K562 (cell line): ENCODE measurements around the gene RHOF. TPM values are rescaled to one million over a fixed set of nuclear protein-coding genes. Genes with fewer than 3 reads are reported as not detected.

Experiments used
- BCL6 ChIP-seq: fragments of 250-450 bp; sonication (Bioruptor Pico); IDR thresholded peaks from 2 replicates; pipeline ENCODE4 v1.4.0; 2020
- BRF1 ChIP-seq: IDR thresholded peaks from 3 replicates; pipeline ENCODE4 v1.6.1; 2011; ENCODE audit warnings: borderline replicate concordance, mild to moderate bottlenecking; ENCODE audit not compliant: insufficient read length; ENCODE audit errors: extremely low read depth
- CBX2 ChIP-seq: fragments of 200-600 bp; sonication (generic); IDR thresholded peaks from one replicate; pipeline ENCODE4 v1.6.1; 2012; ENCODE audit warnings: mild to moderate bottlenecking, low read length, inconsistent platforms; ENCODE audit not compliant: insufficient read depth, poor library complexity, severe bottlenecking
- CBX5 ChIP-seq: IDR thresholded peaks from 2 replicates; pipeline ENCODE4 v1.6.1; 2014; ENCODE audit warnings: low read depth, borderline replicate concordance
- CCNT2 ChIP-seq: IDR thresholded peaks from 2 replicates; pipeline ENCODE4 v1.6.1; 2011; ENCODE audit warnings: borderline replicate concordance, low read depth, mild to moderate bottlenecking, moderate library complexity, mixed read lengths, low read length; ENCODE audit not compliant: insufficient read length; ENCODE audit errors: extremely low read depth
- CREBBP ChIP-seq: IDR thresholded peaks from one replicate; pipeline ENCODE4 v1.6.1; 2012; ENCODE audit warnings: low read depth, mild to moderate bottlenecking, control low read depth, inconsistent platforms, low read length
- ILF3 ChIP-seq: fragments of 450-650 bp; IDR thresholded peaks from 2 replicates; pipeline ENCODE4 v1.6.1; 2018; ENCODE audit warnings: antibody characterized with exemption, mild to moderate bottlenecking, moderate library complexity, borderline replicate concordance
- MAFF ChIP-seq: IDR thresholded peaks from 2 replicates; pipeline ENCODE4 v1.6.1; 2012; ENCODE audit warnings: low read length, improper control_type of control experiment
- NFXL1 ChIP-seq: fragments of 450-650 bp; formaldehyde crosslinking; IDR thresholded peaks from 2 replicates; pipeline ENCODE4 v1.4.0; 2021; ENCODE audit warnings: mild to moderate bottlenecking
- RBM14 ChIP-seq: fragments of 200-400 bp; formaldehyde crosslinking; IDR thresholded peaks from 2 replicates; pipeline ENCODE4 v1.6.1; 2018; ENCODE audit warnings: low read depth, mild to moderate bottlenecking, low read length, moderate library complexity, borderline replicate concordance; ENCODE audit not compliant: insufficient read depth
- RFX1 ChIP-seq: fragments of 450-650 bp; IDR thresholded peaks from 2 replicates; pipeline ENCODE4 v1.6.1; 2016; ENCODE audit warnings: mild to moderate bottlenecking, moderate library complexity
- RFX5 ChIP-seq: IDR thresholded peaks from 2 replicates; pipeline ENCODE4 v1.6.1; 2011; ENCODE audit warnings: low read depth, mild to moderate bottlenecking, improper control_type of control experiment, low read length
- SRSF9 ChIP-seq: fragments of 200-400 bp; formaldehyde crosslinking; IDR thresholded peaks from 2 replicates; pipeline ENCODE4 v1.6.1; 2017; ENCODE audit warnings: low read depth, low read length, borderline replicate concordance
- ZC3H8 ChIP-seq: fragments of 450-650 bp; IDR thresholded peaks from 2 replicates; pipeline ENCODE4 v1.6.1; 2017
- ZEB2 ChIP-seq: fragments of 450-650 bp; IDR thresholded peaks from 2 replicates; pipeline ENCODE4 v1.6.1; 2016
- ZNF239 ChIP-seq: fragments of 250-450 bp; sonication (Bioruptor Pico); IDR thresholded peaks from 2 replicates; pipeline ENCODE4 v1.4.0; 2020; ENCODE audit warnings: mild to moderate bottlenecking
- ZNF445 ChIP-seq: fragments of 250-450 bp; sonication (Bioruptor Pico); IDR thresholded peaks from 2 replicates; pipeline ENCODE4 v1.4.0; 2020; ENCODE audit warnings: low read depth, mild to moderate bottlenecking, moderate library complexity
- polyA plus RNA-seq, 8 experiments: library from polyadenylated mRNA; depleted of rRNA in 4 of 8; stranded (reverse) in 5 of 8; unstranded in 3 of 8; fragments of >200 nt; fragmentation: Nextera tagmentation in 2 of 8; fragmentation: Illumina TruSeq in 1 of 8; extraction: Ambion mirVana in 2 of 8; extraction: Trizol in 1 of 8; gene quantifications; 2 replicates each; pipeline versions ENCODE4 v1.2.1 to v1.2.3, GENCODE V29; 2011 to 2014; ENCODE audit warnings: inconsistent platforms in 1 of 8, missing spikeins in 1 of 8
- total RNA-seq, 7 experiments: library from RNA; depleted of rRNA in 6 of 7; stranded (reverse); fragments of >200 nt in 6 of 7; fragmentation: Illumina TruSeq in 2 of 7; extraction: Trizol in 2 of 7; gene quantifications; 2 replicates each; pipeline versions ENCODE4 v1.2.1 to v1.2.3, GENCODE V29; 2011 to 2021; ENCODE audit warnings: low replicate concordance in 1 of 7
- TF ChIP-seq, protein P1 (sequence below): sonication (generic); formaldehyde crosslinking; IDR thresholded peaks from 2 replicates; pipeline ENCODE4 v1.8.0; 2023; ENCODE audit warnings: mild to moderate bottlenecking, missing genetic modification reagents
- TF ChIP-seq, protein P2 (sequence below): sonication (generic); IDR thresholded peaks from 2 replicates; pipeline ENCODE4 v1.6.1; 2016
- TF ChIP-seq, protein P3 (sequence below): sonication (generic); formaldehyde crosslinking; IDR thresholded peaks from 2 replicates; pipeline ENCODE4 v1.8.1; 2023; ENCODE audit warnings: mild to moderate bottlenecking, missing genetic modification reagents
- TF ChIP-seq, protein P4 (sequence below): fragments of 450-650 bp; conservative IDR thresholded peaks from 2 replicates; pipeline ENCODE4 v1.6.1; 2016; ENCODE audit warnings: missing genetic modification characterization, low read depth, mild to moderate bottlenecking, missing compliant biosample characterization, moderate library complexity

The RHOF gene
- total and polyA plus RNA-seq, 9 of the 15 experiments (the other 6 are each of a cell fraction or from before 2014, with no cell fraction given): 0.13 to 10.1 (median 4.0) TPM

DNA sequence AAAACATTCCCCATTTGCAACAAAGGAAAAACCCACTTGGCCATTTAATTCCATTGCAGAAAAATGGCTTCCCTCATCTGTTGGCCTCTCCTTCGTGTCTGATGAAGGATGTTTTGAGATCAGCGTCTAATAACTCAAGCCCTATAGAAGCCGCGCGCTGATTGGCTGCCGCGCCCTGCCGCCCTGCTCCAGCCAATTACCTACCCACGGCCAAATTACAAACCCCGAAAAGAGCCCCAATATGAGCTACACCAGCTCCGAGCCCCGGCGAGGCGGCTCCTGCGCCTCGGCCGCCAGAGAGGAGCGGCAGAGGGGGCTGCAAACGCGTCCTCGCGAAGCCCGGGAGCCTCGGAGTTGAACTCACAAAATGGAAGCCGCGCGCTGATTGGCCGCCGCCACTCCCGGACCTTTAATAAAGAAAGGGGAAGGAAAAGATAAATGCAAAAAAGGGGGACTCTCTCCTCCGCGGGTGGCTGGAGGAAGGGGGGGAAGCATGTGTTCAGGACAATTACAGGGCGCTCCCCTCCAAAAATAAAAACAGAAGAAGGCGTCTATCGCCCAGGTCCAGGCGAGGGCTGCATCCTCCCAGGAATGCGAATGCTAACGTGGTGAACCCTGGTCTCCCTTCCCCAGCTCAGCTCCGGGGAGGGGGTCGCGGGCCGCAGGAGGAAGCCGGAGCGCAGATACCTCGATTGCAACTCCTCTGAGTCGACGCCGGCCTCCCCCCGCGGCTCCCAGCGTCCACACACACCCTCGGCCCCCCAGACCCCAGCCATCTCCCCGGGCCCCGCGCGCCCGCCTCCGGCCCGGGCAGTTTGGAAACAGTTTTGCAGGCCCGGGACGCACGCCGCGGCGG, 9.6 kb upstream of the RHOF start (continued):
- TF ChIP-seq ZC3H8: no peak
- no peak for TF ChIP-seq NFXL1 (CRISPR knock-in tag)
- no peak for TF ChIP-seq ZNF445 (CRISPR knock-in tag)
- no peak for TF ChIP-seq BRF1
- TF ChIP-seq, protein P1, sequence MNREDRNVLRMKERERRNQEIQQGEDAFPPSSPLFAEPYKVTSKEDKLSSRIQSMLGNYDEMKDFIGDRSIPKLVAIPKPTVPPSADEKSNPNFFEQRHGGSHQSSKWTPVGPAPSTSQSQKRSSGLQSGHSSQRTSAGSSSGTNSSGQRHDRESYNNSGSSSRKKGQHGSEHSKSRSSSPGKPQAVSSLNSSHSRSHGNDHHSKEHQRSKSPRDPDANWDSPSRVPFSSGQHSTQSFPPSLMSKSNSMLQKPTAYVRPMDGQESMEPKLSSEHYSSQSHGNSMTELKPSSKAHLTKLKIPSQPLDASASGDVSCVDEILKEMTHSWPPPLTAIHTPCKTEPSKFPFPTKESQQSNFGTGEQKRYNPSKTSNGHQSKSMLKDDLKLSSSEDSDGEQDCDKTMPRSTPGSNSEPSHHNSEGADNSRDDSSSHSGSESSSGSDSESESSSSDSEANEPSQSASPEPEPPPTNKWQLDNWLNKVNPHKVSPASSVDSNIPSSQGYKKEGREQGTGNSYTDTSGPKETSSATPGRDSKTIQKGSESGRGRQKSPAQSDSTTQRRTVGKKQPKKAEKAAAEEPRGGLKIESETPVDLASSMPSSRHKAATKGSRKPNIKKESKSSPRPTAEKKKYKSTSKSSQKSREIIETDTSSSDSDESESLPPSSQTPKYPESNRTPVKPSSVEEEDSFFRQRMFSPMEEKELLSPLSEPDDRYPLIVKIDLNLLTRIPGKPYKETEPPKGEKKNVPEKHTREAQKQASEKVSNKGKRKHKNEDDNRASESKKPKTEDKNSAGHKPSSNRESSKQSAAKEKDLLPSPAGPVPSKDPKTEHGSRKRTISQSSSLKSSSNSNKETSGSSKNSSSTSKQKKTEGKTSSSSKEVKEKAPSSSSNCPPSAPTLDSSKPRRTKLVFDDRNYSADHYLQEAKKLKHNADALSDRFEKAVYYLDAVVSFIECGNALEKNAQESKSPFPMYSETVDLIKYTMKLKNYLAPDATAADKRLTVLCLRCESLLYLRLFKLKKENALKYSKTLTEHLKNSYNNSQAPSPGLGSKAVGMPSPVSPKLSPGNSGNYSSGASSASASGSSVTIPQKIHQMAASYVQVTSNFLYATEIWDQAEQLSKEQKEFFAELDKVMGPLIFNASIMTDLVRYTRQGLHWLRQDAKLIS: no peak
- TF ChIP-seq CBX5: no peak
- no peak for TF ChIP-seq MAFF
- TF ChIP-seq, protein P2, sequence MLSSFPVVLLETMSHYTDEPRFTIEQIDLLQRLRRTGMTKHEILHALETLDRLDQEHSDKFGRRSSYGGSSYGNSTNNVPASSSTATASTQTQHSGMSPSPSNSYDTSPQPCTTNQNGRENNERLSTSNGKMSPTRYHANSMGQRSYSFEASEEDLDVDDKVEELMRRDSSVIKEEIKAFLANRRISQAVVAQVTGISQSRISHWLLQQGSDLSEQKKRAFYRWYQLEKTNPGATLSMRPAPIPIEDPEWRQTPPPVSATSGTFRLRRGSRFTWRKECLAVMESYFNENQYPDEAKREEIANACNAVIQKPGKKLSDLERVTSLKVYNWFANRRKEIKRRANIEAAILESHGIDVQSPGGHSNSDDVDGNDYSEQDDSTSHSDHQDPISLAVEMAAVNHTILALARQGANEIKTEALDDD: no peak
- TF ChIP-seq, protein P3, sequence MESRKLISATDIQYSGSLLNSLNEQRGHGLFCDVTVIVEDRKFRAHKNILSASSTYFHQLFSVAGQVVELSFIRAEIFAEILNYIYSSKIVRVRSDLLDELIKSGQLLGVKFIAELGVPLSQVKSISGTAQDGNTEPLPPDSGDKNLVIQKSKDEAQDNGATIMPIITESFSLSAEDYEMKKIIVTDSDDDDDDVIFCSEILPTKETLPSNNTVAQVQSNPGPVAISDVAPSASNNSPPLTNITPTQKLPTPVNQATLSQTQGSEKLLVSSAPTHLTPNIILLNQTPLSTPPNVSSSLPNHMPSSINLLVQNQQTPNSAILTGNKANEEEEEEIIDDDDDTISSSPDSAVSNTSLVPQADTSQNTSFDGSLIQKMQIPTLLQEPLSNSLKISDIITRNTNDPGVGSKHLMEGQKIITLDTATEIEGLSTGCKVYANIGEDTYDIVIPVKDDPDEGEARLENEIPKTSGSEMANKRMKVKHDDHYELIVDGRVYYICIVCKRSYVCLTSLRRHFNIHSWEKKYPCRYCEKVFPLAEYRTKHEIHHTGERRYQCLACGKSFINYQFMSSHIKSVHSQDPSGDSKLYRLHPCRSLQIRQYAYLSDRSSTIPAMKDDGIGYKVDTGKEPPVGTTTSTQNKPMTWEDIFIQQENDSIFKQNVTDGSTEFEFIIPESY: no peak
- no peak for TF ChIP-seq RFX5
- peak; percentile 66 for TF ChIP-seq CCNT2
- no peak for TF ChIP-seq SRSF9
- TF ChIP-seq CREBBP: no peak
- no peak for TF ChIP-seq RBM14
- TF ChIP-seq ZEB2: no peak
- TF ChIP-seq, protein P4, sequence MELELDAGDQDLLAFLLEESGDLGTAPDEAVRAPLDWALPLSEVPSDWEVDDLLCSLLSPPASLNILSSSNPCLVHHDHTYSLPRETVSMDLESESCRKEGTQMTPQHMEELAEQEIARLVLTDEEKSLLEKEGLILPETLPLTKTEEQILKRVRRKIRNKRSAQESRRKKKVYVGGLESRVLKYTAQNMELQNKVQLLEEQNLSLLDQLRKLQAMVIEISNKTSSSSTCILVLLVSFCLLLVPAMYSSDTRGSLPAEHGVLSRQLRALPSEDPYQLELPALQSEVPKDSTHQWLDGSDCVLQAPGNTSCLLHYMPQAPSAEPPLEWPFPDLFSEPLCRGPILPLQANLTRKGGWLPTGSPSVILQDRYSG (tag): peak; percentile 68; the same call in 1 of the 2 replicates
- TF ChIP-seq ILF3: 0 out of 2 replicates have a peak, but pooled peaks have one; percentile 74
- TF ChIP-seq ZNF239 (CRISPR knock-in tag): no peak
- no peak for TF ChIP-seq RFX1
- no peak for TF ChIP-seq CBX2
- no peak for TF ChIP-seq BCL6 (CRISPR knock-in tag)
